ENCODE measurements around the gene VSIG8. TPM values are rescaled to one million over a fixed set of nuclear protein-coding genes. Genes with fewer than 3 reads are reported as not detected.

The VSIG8 gene
- total and polyA plus RNA-seq, 2 of the 4 experiments (the other 2 are of a cell fraction), result not detected

GRCh38 chr1:159872891-159873290, 10.4 kb upstream of the VSIG8 start:
- peaks cover 8% of the 10 kb centered on the region for H3K4me1 ChIP-seq (ENCODE audit: control insufficient read depth, insufficient read depth, low read length)
- POLR2A ChIA-PET (ENCODE audit: unreplicated experiment), result no interaction called here
- H4K91ac ChIP-seq (ENCODE audit: insufficient read depth, low read depth, low read length), result no peak overlapping the region
- no peak overlapping the region for H3K4ac ChIP-seq (ENCODE audit: low read depth, low read length)
- no peak overlapping the region for H3K56ac ChIP-seq (ENCODE audit: extremely low read depth, insufficient read depth, low read length)
- H3K79me1 ChIP-seq (ENCODE audit: low read depth in 1 of 2, low read length in 2 of 2), result no peaks in the 10 kb centered on the region
- BruUV-seq (replicated peaks), result no TSS peak
- no peak overlapping the region for H4K8ac ChIP-seq (ENCODE audit: low read depth in 2 of 2, low read length in 2 of 2)
- H3K23ac ChIP-seq (ENCODE audit: low read depth, low read length), result no peak overlapping the region
- no peak overlapping the region for H2AK5ac ChIP-seq (ENCODE audit: low read depth, low read length)
- dilution Hi-C loops (cut with HindIII; ENCODE audit: low sequenced_read_pairs, unreplicated experiment), result no loop called here
- no peak overlapping the region for H3K27ac ChIP-seq (ENCODE audit: insufficient read depth, low read length)
- intact Hi-C loops (cut with micrococcal nuclease), result no loop called here
- H3K4me2 ChIP-seq (ENCODE audit: low read depth, low read length), result no peak overlapping the region
- H2BK15ac ChIP-seq (ENCODE audit: low read depth, low read length), result no peak overlapping the region
- H2BK5ac ChIP-seq (ENCODE audit: low read depth, low read length, poor library complexity, severe bottlenecking), result no peak overlapping the region
- no peaks in the 10 kb centered on the region for H3K9me3 ChIP-seq (ENCODE audit: control insufficient read depth, insufficient read depth, low read length)
- DNase-seq (no peak), ATAC-seq (ENCODE audit: low read depth) (no peak)
- H3K14ac ChIP-seq (replicated peaks; ENCODE audit: low read depth, low read length), result no peak overlapping the region
- no peaks in the 10 kb centered on the region for H3K9me1 ChIP-seq (ENCODE audit: insufficient read depth, low read length)
- H2AFZ ChIP-seq (replicated peaks; ENCODE audit: low read length, poor library complexity), result no peak overlapping the region
- H2BK120ac ChIP-seq (ENCODE audit: low read depth, low read length), result no peak overlapping the region
- no peak overlapping the region for H3K18ac ChIP-seq (ENCODE audit: low read depth, low read length)
- H4K20me1 ChIP-seq (ENCODE audit: insufficient read depth, low read length), result no peaks in the 10 kb centered on the region
- no peak overlapping the region for H3K4me3 ChIP-seq (ENCODE audit: insufficient read depth, low read depth, low read length)
- H2BK20ac ChIP-seq (ENCODE audit: low read depth, low read length), result no peak overlapping the region
- CTCF ChIA-PET, result interaction anchor here (0.8 to 1.0 kb wide), 2 partner anchors 29 to 74 kb away, joined by 3 read pairs; no protein-coding TSS in a partner anchor
- TF ChIP-seq MAZ (IDR thresholded peaks at IDR 0.05; ENCODE audit: borderline replicate concordance, low read depth, low read length) (no peak), SMC3 (IDR thresholded peaks at IDR 0.05; ENCODE audit: low read depth, low read length) (no peak), CHD1 (IDR thresholded peaks at IDR 0.05; ENCODE audit: low read depth, low read length) (no peak), MAFK (IDR thresholded peaks at IDR 0.05; ENCODE audit: low read depth, low read length) (no peak), ELK1 (IDR thresholded peaks at IDR 0.05; ENCODE audit: borderline replicate concordance, low read depth, low read length) (no peak), RCOR1 (IDR thresholded peaks at IDR 0.05; ENCODE audit: insufficient replicate concordance, low read length) (no peak), CTCF (conservative IDR thresholded peaks at IDR 0.05; ENCODE audit: low read depth, low read length) (no peak), BHLHE40 (IDR thresholded peaks at IDR 0.05; ENCODE audit: low read depth, low read length) (no peak)
- in situ Hi-C loops (cut with MboI; ENCODE audit: low sequenced_read_pairs), result no loop called here
- no peak overlapping the region for H2AK9ac ChIP-seq (replicated peaks; ENCODE audit: low read depth, low read length, poor library complexity)
- H3K27me3 ChIP-seq (ENCODE audit: control insufficient read depth, insufficient read depth, low read length), result no peaks in the 10 kb centered on the region
- no peak overlapping the region for H4K5ac ChIP-seq (ENCODE audit: low read depth, low read length)
- no peaks in the 10 kb centered on the region for H3K36me3 ChIP-seq (ENCODE audit: control insufficient read depth, insufficient read depth, low read length)
- no peak overlapping the region for H3K9ac ChIP-seq (ENCODE audit: low read depth, low read length)
- 91% methylated on average over 8 of the region's 15 CpGs; no CpG with 5 or more reads in 1 of the 2 experiments for WGBS, 2 experiments (ENCODE audit: extremely low coverage in 2 of 2, insufficient read length in 1 of 2)

Data from IMR-90 (cell line).